22Rv1 (cell line): Measurements from ENCODE around the gene SV2A.

Experiments used
- CTCF ChIP-seq: fragments of 450-650 bp; IDR thresholded peaks from 2 replicates; pipeline ENCODE4 v1.5.1; 2017; ENCODE audit warnings: mild to moderate bottlenecking
- ZFX ChIP-seq: fragments of 450-650 bp; IDR thresholded peaks from 2 replicates; pipeline ENCODE4 v1.6.1; 2017; ENCODE audit warnings: antibody characterized with exemption, borderline replicate concordance

- no peak for TF ChIP-seq CTCF
- no peak for TF ChIP-seq ZFX
Measured at GRCh38 chr1:149883598-149884247, 33.9 kb downstream of the SV2A start.
